NCI-H1930 (cell line): ENCODE data around the gene CWC22.
"Not testable (repeated sequence)": the region's sequence is repeated elsewhere in the genome, so short reads cannot be mapped to it uniquely, and the experiment has no call there.

Experiments
- DNase-seq, 2 experiments: peaks; one replicate each; lab custom pipeline; 2025; lab: John Stamatoyannopoulos, UW

The CWC22 gene

DNA sequence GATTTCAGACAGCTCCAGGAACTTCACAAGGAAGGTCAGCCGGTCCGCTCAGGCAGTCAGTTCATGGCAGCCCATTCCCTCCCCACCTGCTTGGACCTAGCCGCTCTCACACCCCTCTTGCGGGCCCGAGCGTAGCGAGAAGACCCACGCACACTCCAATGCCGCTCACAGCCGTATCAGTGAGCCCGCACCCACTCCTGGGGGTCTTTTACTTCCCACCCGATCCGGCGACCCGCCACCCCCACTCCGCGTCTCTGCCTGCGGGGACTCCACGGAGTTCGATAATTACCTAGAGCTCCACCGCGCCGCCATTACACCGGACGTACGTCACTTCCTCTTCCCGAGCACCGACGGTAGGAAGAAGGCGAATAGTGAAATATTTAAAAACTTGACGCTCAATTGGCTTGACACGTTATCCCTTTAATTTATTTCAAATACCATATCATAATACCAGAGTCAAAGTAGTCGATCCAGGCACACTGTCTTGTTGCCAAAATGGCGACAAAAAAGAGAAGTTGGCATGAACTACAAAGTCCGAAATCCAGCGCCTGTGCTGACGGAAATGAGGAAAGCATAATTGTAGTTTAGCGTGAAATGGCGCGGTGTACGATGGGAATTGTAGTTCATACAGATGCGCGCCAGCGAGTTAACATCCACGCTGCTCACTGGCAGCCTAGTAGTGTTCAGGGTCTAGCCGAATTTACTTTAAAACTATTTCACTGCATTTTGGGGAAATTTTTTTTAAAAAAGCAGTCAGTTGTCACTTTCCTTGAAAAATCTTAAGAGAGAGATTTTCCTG, at the start of gene CWC22:
Gene CWC22, minus strand, starts transcription at position 517 of the 799 bp plus-strand sequence. CDS start 13,956 bp downstream, outside the sequence.
- DNase-seq: peak; percentile 78 to 88

DNA sequence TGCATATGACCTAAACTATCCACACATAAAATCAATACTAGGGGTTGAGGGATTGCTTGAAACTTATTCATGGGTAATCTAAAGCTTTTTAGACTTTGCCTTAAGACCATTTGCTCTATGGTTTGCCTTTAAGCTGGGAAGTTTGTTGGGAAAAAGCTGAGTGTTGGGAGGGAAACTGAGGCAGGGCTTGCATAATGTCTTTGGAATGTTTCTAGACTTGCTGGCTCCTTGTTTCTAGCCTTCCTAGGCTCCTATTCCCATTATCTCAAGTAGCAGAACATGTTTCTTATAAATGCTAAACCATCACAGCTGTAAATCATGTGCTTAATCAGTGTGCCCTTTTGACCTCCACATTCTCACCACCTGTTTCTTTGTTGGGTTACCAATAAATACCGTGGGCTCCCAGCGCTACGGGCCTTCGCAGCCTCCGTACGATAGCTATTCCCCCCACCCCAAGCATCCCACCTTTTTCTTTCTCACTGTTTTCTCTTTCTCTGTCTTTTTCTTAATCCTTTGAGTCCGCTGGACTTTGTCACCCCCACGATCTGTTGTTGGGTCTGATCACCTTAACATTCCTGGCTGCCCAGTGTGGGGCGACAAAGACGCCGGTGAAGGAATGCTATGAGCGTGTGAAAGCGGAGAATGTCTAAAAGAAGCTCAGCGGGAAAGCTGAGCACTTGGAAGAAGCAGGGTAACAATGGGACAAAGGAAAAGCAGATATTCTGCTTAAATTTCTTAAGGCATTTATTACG, 49.4 kb upstream of the CWC22 start:
- DNase-seq: no peak

DNA sequence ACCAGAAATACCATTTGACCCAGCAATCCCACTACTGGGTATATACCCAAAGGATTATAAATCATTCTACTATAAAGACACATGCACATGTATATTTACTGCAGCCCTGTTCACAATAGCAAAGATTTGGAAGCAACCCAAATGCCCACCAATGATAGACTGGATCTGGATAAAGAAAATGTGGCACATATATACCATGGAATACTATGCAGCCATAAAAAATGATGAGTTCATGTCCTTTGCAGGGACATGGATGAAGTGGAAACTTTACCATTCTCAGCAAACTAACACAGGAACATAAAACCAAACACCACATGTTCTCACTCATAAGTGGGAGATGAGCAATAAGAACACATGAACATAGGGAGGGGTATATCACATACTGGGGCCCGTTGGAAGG, 47.5 kb upstream of the CWC22 start:
- not testable (repeated sequence) for DNase-seq

DNA sequence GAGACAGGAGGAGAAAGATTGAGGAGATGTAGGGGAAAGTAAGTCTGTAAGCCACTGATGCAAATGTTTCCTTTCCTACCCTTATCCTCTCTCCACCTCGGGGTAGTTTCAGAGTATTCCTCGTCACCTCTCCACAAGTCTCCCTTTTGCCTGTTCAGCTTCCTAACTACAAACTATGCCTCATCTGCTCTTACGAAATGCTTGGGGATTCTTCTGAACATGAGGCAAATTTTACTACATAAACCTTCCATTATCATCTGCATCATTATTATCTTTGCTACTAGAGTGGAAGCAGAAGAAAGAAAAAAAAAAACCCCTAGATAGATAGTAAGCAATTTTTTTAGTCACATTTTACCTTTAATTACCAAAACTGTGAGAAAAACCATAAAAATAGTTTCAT, 43.1 kb upstream of the CWC22 start:
- DNase-seq: no peak

DNA sequence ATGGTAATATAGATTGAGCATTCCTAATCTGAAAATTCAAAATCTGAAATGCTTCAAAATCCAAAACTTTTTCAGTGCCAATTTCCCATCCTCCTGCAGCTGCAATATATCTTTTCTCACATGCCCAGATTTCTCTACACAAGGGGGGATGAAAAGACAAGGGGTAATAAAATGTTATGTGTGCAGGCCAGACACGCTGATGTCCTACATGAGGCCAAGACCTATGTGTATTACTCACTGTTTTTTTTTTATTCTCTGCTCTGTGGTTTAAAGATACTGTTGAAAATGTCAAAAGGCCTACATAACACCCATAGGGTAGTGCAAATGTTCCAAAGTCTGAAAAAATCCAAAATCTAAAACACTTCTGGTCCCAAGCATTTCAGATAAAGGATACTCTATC, 41.2 kb upstream of the CWC22 start:
- DNase-seq: no peak

DNA sequence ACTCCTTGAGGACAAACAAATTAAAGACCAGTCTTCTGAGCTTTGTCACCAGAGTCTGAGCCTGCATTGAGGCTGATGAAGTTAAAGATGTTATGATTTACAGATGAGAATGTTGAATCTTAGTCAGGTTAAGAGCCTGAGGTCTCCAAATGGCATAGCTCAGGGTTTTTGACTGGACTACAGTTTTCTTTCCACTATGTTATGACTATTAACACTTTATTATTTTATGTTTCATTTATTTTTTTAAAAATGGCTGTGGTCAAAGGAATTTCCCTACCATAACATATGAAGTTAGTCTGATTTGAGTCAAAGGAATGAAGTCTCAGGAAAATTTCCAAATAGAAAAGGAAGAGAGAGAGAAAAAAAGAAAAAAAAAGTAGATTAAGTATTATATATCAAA, 39.7 kb upstream of the CWC22 start:
- DNase-seq: no peak

DNA sequence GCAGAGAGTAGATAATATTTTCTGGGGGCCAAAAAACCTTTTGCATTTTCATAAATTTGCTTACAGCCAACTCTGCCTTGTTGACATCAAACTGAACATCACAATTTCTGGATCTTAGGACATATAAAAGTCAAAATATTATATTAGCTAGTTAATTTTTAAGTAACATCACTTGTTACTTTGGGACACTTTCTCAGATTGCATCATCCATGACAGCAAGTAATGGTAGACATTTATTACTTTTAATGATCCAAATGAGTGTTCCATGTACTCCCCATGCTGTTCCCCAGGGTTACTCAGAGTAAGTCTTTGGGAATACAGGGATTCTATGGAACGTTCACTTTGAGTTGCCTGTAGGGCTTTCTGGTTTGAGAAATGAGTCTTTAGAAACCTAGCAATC, 39.1 kb upstream of the CWC22 start:
- no peak for DNase-seq

DNA sequence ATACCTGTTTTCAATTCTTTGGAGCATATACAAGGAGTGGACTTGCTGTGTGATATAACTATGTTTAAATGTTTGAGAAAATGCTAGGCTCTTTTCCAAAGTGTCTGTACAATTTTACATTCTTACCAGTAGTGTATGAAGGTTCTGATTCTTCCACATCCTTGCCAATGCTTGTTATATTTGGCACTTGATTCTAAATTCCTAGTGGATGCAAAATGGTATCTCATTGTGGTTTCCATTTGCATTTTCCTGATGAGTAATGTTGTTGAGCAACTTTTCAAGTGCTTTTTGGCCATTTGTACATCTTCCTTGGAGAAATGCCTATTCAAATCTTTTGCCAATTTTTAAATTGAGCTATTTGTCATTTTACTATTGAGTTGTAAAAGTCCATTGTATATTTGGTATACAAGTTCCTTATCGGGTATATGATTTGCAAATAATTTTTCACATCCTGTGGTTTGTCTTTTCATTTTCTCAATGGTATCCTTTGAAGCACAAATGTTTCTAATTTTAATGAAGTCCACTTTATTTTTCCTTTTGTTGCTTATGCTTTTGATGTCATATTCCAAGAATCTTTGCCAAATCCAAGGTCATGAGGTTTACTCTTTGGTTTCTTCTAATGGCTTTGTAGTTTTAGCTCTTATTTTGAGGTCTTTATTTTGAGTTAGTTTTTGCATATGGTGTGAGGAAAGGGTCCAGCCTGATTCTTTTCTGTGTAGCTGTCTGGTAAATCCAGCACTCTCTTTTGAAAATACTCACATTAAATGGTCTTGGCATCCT, 33.2 kb upstream of the CWC22 start:
- no peak for DNase-seq

DNA sequence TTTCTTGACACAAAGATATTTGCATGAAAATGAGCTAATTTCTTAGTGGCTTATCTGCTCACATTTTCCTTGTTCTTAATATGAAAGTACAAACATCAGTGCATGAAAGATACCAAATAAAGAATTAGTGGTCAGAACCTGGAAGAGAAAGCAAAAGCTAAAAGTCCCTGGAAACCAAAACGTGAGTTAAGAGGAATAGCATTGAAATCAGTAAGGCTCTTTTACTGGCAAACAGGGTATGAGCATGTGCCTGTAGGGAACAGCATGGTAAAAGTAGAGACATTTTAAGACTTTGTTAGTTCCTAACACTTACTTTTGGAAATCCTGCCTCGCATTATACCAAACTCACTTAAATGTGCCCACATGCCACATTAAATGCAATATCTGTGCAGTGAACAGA, 31.9 kb upstream of the CWC22 start:
- DNase-seq: no peak

DNA sequence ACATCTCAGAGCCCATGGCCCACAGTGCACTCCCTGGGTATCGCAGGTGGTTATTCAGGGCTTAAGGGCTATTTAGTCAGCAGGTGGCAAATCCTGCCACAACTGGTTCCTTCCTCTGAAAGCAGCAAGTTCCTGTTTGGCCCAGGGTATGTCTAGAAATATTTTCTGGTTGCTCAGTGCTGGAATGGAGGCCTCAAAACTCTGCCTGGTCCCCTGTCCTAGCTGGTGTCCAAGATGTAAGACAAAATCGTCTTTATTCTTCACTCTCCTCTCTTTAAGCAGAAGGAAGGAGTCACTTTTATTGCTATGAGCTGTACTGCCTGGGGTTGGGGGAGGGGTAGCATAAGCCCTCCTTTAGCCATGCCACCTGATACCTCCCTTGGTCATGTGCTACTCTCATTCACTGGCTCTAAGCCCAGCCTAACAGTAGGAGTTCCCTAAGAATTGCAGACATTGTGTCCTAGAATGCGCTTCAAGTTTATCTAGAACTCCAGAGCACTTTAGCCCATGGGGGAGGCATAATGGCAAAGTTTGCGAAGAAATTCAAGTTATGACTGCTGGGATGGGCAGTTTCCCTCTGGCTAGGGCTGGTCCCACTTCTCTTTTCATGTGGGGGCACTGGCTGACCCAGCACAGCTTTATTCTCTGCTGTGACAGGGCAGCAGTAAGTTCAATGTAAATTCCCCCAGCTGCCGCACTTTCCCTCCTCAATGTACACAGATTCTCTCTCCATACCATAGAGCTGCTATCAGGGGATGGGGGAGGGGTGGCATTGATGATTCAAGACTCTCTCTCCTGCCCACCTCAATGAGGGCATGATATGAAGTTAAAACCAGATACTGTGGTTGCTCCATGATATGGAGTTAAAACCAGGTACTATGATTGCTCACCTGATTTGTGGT, 27.1 kb upstream of the CWC22 start:
- DNase-seq: no peak

DNA sequence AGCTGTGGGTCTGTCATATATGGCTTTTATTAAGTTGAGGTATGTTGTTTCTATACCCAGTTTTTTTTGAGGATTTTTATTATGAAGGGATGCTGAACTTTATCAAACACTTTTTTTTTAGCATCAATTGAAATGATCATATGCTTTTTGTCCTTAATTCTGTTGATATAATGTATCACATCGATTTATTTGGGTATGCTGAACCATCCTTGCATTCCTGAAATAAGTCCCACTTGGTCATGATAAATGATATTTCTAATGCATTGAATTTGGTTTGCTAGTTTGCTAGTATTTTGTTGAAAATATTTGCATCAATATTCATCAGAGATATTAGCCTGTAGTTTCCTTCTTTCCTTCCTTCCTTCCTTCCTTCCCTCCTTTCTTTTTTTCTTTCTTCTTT, 22.5 kb upstream of the CWC22 start:
- no peak for DNase-seq

DNA sequence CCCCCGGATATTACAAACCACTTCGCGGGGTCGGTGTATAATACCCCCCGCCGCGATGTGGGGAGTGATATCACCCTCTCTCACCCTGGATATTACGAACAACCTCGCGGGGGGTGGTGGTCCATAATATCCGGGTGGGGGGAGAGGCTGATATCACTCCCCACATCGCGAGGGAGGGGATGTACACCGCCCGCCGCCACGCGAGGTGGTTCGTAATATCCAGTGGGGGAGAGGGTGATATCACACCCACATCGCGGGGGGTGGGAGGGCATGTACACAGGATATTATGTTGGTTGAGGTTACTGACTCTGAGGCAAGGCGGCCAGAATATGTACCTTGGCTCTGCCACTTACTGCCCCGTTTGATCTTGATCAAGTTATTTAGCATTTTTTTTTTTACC, 14.8 kb upstream of the CWC22 start:
- DNase-seq: no peak

DNA sequence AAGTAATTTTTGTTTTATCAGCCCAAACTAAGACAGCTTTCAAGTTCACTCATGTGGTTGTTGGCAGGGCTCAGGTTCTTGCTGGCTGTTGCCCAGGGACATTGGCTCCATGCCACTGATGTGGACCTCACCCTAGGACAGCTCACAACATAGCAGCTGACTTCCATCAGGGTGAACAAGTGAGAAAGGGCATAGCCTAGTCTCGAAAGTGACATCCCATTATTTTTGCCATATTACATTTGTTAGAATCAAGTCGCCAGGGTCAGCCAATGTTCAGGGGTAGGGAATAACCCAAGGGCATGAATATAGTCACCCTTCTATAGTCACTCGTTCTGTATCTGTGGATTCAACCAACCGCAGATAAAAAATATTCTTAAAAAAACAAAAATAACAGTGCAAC, 10.7 kb upstream of the CWC22 start:
- DNase-seq: no peak

DNA sequence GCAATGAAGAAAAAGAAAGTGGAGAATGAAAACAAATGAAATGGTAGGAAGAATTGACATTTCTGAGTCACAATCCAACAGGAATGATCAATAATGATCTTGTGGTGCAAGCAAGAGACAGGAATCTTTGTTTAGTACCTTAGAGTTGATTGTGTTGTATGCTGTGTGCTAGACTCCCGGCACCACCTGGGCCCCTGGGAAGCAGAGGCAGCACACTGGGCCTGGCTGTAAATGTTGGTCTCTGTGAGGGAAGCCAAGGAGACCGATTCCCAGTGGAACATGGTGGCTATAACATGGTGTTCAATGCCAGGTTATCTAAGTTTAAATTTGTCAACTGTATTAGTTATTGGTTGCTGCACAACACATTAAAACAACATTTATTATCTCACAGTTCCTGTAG, 9.8 kb upstream of the CWC22 start:
- no peak for DNase-seq

DNA sequence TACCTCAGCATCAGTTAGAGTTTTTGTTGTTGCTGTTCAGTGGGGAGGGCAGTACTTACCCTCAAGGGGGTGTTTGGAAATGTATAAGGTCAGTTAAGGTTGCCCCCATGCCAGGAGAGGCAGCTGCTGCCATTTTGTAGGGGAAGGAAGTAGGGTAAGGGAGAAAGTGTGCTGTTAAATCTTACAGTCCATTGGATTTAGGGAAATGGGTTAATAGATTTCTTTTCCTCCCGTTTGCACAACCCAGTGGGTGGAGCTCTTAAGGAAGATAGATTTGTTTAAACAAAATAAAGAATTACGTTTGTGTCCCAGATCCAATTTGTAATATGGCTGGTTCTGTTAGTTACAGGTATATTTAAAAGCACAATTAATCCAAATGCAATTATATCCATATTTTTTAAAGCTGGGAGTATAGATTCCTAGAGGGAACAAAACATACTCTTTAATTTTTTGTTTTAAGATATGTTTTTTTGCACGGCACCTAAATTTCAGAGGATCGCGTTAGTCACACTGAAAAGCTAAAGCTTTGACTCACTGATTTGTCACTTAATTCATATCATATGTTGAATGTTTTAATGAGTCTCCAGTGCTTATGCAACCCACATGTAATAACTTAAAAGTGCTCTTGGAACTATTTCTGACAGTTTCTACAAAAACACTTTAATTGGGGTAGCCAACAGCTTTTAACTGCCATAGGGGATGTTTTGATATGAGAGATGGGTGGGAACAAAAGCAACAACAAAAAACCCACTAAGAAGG, 9.0 kb upstream of the CWC22 start:
- DNase-seq: no peak

DNA sequence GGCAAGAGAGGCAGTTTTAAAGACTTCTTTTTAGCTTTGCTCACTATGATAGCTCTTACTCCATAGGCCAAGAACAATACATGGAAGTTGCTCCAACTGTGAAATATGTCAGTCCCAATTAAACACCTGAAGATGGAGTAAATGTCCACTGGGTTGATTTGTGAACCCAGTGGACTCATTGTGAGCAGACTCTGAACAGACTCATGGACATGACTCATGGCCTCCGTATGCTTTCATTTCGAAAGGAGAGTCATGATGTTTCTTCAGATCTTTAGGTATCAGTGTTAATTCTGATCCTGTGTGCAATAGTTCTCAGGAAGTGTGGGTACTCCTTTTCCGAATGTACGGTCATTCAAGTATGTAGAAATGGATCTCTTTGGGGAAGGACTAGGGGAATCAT, 5.4 kb upstream of the CWC22 start:
- DNase-seq: no peak

DNA sequence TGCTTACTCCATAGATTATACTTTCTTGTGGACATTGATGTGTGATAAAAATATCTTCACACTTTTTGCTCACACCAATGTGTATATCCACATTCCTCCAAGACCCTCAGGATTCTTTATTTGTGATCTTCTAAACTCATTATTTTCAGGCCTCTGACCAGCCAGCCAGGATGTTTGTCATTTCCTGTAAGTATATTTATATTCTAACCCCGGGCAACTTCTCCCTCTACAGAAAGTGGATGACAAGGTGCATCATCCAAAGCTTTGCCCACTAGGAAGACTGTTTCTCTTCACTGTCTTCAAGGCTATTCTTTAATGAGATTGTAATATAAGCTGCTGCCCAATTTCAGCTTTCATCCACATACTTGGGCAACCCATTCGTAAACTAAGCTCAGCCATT, 3.6 kb upstream of the CWC22 start:
- no peak for DNase-seq

DNA sequence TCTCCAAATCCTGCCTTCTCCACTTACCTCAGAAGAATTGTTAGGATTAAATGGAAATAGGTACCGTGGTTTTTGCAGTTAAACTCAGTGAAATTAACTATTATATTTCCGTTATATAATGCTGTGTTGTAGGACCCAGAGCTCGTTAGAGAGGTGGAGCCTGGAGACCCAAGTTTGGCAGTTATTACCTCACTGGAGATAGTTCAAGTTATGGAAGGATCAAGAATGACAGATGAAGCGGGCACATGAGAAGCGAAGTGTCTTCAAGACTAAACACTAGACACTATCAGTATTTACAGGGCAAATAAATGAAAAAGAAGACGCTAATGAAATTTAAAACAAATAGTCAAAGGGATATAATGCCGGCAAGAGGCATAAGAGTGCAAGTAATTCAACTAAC, 866 bp downstream of the CWC22 start:
- no peak for DNase-seq

DNA sequence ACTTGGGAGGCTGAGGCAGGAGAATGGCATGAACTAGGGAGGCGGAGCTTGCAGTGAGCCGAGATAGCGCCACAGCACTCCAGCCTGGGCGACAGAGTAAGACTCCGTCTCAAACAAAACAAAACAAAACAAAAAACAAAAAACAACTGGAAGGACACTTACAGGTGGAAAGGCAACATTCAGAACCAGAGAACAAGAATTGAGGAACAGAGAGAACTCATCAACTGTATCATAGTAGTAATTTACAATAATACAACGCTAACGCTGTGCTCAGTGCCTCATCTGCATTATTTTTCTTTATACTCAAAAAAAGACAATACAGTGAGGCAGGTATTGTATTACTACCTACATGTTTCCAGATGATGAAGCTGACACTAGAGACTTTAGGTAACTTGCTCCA, 1.6 kb downstream of the CWC22 start:
- not testable (repeated sequence) for DNase-seq

DNA sequence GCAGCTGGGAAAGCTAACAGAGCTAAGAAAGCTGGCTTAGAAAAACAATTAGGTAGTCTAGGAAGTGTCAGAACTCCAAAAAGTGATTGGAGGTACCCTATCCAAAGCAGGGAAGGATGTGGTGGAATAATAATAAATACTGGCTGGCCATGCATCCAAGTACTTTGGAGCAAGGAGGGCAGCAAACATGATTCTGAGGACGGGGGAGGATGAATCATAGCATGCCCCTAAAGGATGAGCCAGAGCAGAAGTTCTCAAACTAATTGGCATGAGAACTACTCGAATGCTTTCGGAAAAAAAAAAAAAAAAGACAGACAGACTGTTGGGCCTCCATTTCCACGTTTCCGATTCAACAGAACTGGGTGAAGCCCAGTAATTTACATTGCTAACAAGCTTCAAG, 2.4 kb downstream of the CWC22 start:
- no peak for DNase-seq

DNA sequence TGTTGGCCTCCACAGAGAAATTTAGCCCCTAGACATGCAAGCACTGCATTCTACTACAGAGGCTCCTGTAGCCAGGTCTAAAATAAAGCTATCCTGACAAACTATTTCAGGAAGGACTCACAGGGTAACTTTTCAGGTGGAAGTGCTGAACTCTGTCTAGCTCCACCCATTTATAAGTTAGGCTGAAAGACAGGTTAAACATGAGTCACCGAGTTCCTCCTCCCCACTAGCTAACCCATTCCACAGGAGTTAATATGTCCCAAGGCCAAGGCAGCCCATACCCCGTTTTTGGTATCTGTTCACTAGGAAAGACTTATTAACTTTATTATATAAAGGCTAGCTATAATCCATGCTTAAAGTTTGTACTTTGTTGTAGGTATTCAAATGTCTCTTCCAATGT, 3.5 kb downstream of the CWC22 start:
- no peak for DNase-seq
